IMR-90 (cell line): ENCODE measurements around the gene PTPRO. TPM values are rescaled to one million over a fixed set of nuclear protein-coding genes. Genes with fewer than 3 reads are reported as not detected.
A peak's percentile ranks its signal among the peaks of the same experiment; 100 is the strongest.

Experiments
- ATAC-seq: fragments of 200-7000 bp; cut with Tn5 transposase; 2 replicates; pipeline ENCODE4 v1.9.1; 2020; ENCODE audit warnings: low read depth, mild to moderate bottlenecking, moderate library complexity
- BruUV-seq: library from RNA; stranded (reverse); fragments of 400-500 nt; replicated peaks from 2 replicates; lab custom pipeline; 2021; lab: Mats Ljungman, UMichigan
- CTCF ChIA-PET: fragments of 300-600 bp; formaldehyde crosslinking; extraction: SDS; loops from one replicate; lab custom pipeline; 2021; ENCODE audit warnings: antibody characterized with exemption; lab: Yijun Ruan, JAX
- POLR2A ChIA-PET: fragments of 300-600 bp; sonication (Branson Sonifier 250); formaldehyde crosslinking; loops from one replicate; lab custom pipeline; 2022; ENCODE audit warnings: antibody characterized with exemption; ENCODE audit not compliant: unreplicated experiment; lab: Charles Lee
- DNase-seq: peaks from one replicate; pipeline ENCODE4 v3.0.0; 2013
- H2AFZ ChIP-seq: replicated peaks from 2 replicates; pipeline ENCODE3; 2013; ENCODE audit warnings: low read length, mild to moderate bottlenecking; ENCODE audit not compliant: poor library complexity
- H2AK5ac ChIP-seq: 2 replicates; pipeline ENCODE4 v1.6.1; 2013; ENCODE audit warnings: low read depth, low read length, inconsistent platforms
- H2AK9ac ChIP-seq: replicated peaks from 2 replicates; pipeline ENCODE3; 2013; ENCODE audit warnings: mild to moderate bottlenecking, low read depth, low read length, moderate library complexity; ENCODE audit not compliant: poor library complexity
- H2BK120ac ChIP-seq: 2 replicates; pipeline ENCODE4 v1.6.1; 2013; ENCODE audit warnings: low read depth, low read length, inconsistent platforms
- H2BK15ac ChIP-seq: 3 replicates; pipeline ENCODE4 v1.6.1; 2013; ENCODE audit warnings: low read depth, low read length, inconsistent platforms
- H2BK20ac ChIP-seq: 2 replicates; pipeline ENCODE4 v1.6.1; 2013; ENCODE audit warnings: low read depth, mild to moderate bottlenecking, inconsistent platforms, low read length, moderate library complexity
- H2BK5ac ChIP-seq: 2 replicates; pipeline ENCODE4 v1.6.1; 2013; ENCODE audit warnings: mild to moderate bottlenecking, low read depth, low read length, inconsistent platforms; ENCODE audit not compliant: poor library complexity, severe bottlenecking
- H3K14ac ChIP-seq: replicated peaks from 2 replicates; pipeline ENCODE4 v1.6.1; 2013; ENCODE audit warnings: low read depth, low read length, inconsistent platforms
- H3K18ac ChIP-seq: 2 replicates; pipeline ENCODE4 v1.6.1; 2013; ENCODE audit warnings: low read depth, low read length, control low read depth
- H3K23ac ChIP-seq: 2 replicates; pipeline ENCODE4 v1.6.1; 2013; ENCODE audit warnings: low read depth, low read length, inconsistent platforms
- H3K27ac ChIP-seq: 2 replicates; pipeline ENCODE4 v1.5.1; 2013; ENCODE audit warnings: mild to moderate bottlenecking, control low read depth, low read length; ENCODE audit not compliant: insufficient read depth
- H3K27me3 ChIP-seq: 2 replicates; pipeline ENCODE4 v1.6.1; 2013; ENCODE audit warnings: low read length; ENCODE audit not compliant: control insufficient read depth, insufficient read depth
- H3K36me3 ChIP-seq: 2 replicates; pipeline ENCODE4 v1.6.1; 2013; ENCODE audit warnings: low read length, mixed read lengths; ENCODE audit not compliant: control insufficient read depth, insufficient read depth
- H3K4ac ChIP-seq: 2 replicates; pipeline ENCODE4 v1.6.1; 2013; ENCODE audit warnings: low read depth, low read length, inconsistent platforms
- H3K4me1 ChIP-seq: 2 replicates; pipeline ENCODE4 v1.6.1; 2013; ENCODE audit warnings: low read length, mixed read lengths; ENCODE audit not compliant: control insufficient read depth, insufficient read depth
- H3K4me2 ChIP-seq: 2 replicates; pipeline ENCODE4 v1.6.1; 2013; ENCODE audit warnings: low read depth, mild to moderate bottlenecking, control low read depth, low read length, moderate library complexity
- H3K4me3 ChIP-seq: 2 replicates; pipeline ENCODE4 v1.5.1; 2013; ENCODE audit warnings: low read depth, mild to moderate bottlenecking, control low read depth, low read length, moderate library complexity; ENCODE audit not compliant: insufficient read depth
- H3K56ac ChIP-seq: 2 replicates; pipeline ENCODE4 v1.6.1; 2013; ENCODE audit warnings: low read length, inconsistent platforms; ENCODE audit not compliant: insufficient read depth; ENCODE audit errors: extremely low read depth
- H3K79me1 ChIP-seq, 2 experiments: 2 replicates each; pipeline ENCODE4 v1.6.1; 2013; ENCODE audit warnings: low read length in 2 of 2, inconsistent platforms in 1 of 2, low read depth in 1 of 2
- H3K9ac ChIP-seq: 2 replicates; pipeline ENCODE4 v1.6.1; 2013; ENCODE audit warnings: low read depth, low read length, control low read depth
- H3K9me1 ChIP-seq: 2 replicates; pipeline ENCODE4 v1.6.1; 2013; ENCODE audit warnings: low read length, inconsistent platforms; ENCODE audit not compliant: insufficient read depth
- H3K9me3 ChIP-seq: 2 replicates; pipeline ENCODE4 v1.6.1; 2013; ENCODE audit warnings: low read length; ENCODE audit not compliant: control insufficient read depth, insufficient read depth
- H4K20me1 ChIP-seq: 2 replicates; pipeline ENCODE4 v1.6.1; 2013; ENCODE audit warnings: low read length, inconsistent platforms; ENCODE audit not compliant: insufficient read depth
- H4K5ac ChIP-seq: 2 replicates; pipeline ENCODE4 v1.6.1; 2013; ENCODE audit warnings: mild to moderate bottlenecking, low read depth, low read length, control low read depth
- H4K8ac ChIP-seq, 2 experiments: 2 replicates each; pipeline ENCODE4 v1.6.1; 2013; ENCODE audit warnings: low read depth in 2 of 2, low read length in 2 of 2, control low read depth in 1 of 2, inconsistent platforms in 1 of 2
- H4K91ac ChIP-seq: 2 replicates; pipeline ENCODE4 v1.6.1; 2013; ENCODE audit warnings: low read depth, low read length, inconsistent platforms; ENCODE audit not compliant: insufficient read depth
- BHLHE40 ChIP-seq: fragments of 150-350 bp; IDR thresholded peaks from 2 replicates; pipeline ENCODE4 v1.6.1; 2016; ENCODE audit warnings: mild to moderate bottlenecking, low read depth, low read length
- CHD1 ChIP-seq: IDR thresholded peaks from 2 replicates; pipeline ENCODE4 v1.6.1; 2012; ENCODE audit warnings: low read depth, low read length, improper control_type of control experiment
- CTCF ChIP-seq: conservative IDR thresholded peaks from 2 replicates; pipeline ENCODE4 v1.5.1; 2012; ENCODE audit warnings: mild to moderate bottlenecking, low read depth, low read length, improper control_type of control experiment
- FOS ChIP-seq: fragments of 150-350 bp; IDR thresholded peaks from 2 replicates; pipeline ENCODE4 v1.6.1; 2016; ENCODE audit warnings: low read depth, low read length
- MAFK ChIP-seq: IDR thresholded peaks from 2 replicates; pipeline ENCODE4 v1.6.1; 2012; ENCODE audit warnings: low read depth, low read length, improper control_type of control experiment
- MAZ ChIP-seq: IDR thresholded peaks from 2 replicates; pipeline ENCODE4 v1.6.1; 2012; ENCODE audit warnings: low read depth, mild to moderate bottlenecking, low read length, improper control_type of control experiment, moderate library complexity, borderline replicate concordance
- POLR2A ChIP-seq: IDR thresholded peaks from 2 replicates; pipeline ENCODE4 v1.6.1; 2012; ENCODE audit warnings: mild to moderate bottlenecking, low read depth, low read length
- RAD21 ChIP-seq: IDR thresholded peaks from 2 replicates; pipeline ENCODE4 v1.6.1; 2012; ENCODE audit warnings: low read length, improper control_type of control experiment
- RCOR1 ChIP-seq: IDR thresholded peaks from 2 replicates; pipeline ENCODE4 v1.6.1; 2012; ENCODE audit warnings: mild to moderate bottlenecking, low read length, improper control_type of control experiment; ENCODE audit not compliant: insufficient replicate concordance
- RFX5 ChIP-seq: IDR thresholded peaks from 2 replicates; pipeline ENCODE4 v1.8.0; 2012; ENCODE audit warnings: low read depth, mild to moderate bottlenecking, low read length, moderate library complexity
- SMC3 ChIP-seq: fragments of 150-350 bp; IDR thresholded peaks from 2 replicates; pipeline ENCODE4 v1.6.1; 2016; ENCODE audit warnings: low read depth, mild to moderate bottlenecking, antibody characterized with exemption, low read length, moderate library complexity
- USF2 ChIP-seq: fragments of 150-350 bp; IDR thresholded peaks from 2 replicates; pipeline ENCODE4 v1.6.1; 2017; ENCODE audit warnings: mild to moderate bottlenecking, antibody characterized with exemption, low read length, low read depth
- dilution Hi-C: fragments of 300-500 bp; cut with HindIII; formaldehyde crosslinking; loops from one replicate; pipeline ENCODE4 v1.14.3; 2018; ENCODE audit warnings: low sequenced_read_pairs; ENCODE audit not compliant: unreplicated experiment
- in situ Hi-C: fragments of 300-500 bp; cut with MboI; formaldehyde crosslinking; loops from 3 replicates; pipeline ENCODE4 v1.14.3; 2019; ENCODE audit warnings: low sequenced_read_pairs, inconsistent platforms, mixed read lengths
- intact Hi-C: fragments of 100-400 bp; cut with micrococcal nuclease; formaldehyde crosslinking; loops from 2 replicates; pipeline ENCODE4 v1.10.0; 2022
- polyA plus RNA-seq, 3 experiments: library from polyadenylated mRNA; depleted of rRNA; stranded (reverse); fragments of >200 nt; gene quantifications; 2 replicates each; pipeline ENCODE4 v1.2.3, GENCODE V29; 2012; ENCODE audit warnings: low replicate concordance in 1 of 3
- total RNA-seq: library from RNA; depleted of rRNA; stranded (reverse); fragments of >200 nt; gene quantifications from 2 replicates; pipeline ENCODE4 v1.2.3, GENCODE V29; 2012

Gene PTPRO
- total and polyA plus RNA-seq, 2 of the 4 experiments (the other 2 are of a cell fraction): 0.03 to 0.18 TPM

GRCh38 chr12:15544589-15544988, 222.3 kb downstream of the PTPRO start:
- dilution Hi-C loops: no loop called here
- H4K91ac ChIP-seq: no peak overlapping the region
- no peaks in the 10 kb centered on the region for H3K9me1 ChIP-seq
- TF ChIP-seq RAD21 (no peak), MAZ (no peak), CTCF (no peak), USF2 (no peak), RCOR1 (no peak), RFX5 (no peak), CHD1 (no peak), SMC3 (no peak), POLR2A (no peak), MAFK (no peak), BHLHE40 (no peak), FOS (no peak)
- no peak for DNase-seq
- H4K8ac ChIP-seq: no peak overlapping the region
- H2AK5ac ChIP-seq: no peak overlapping the region
- H3K56ac ChIP-seq: no peak overlapping the region
- BruUV-seq: no TSS peak
- no peaks in the 10 kb centered on the region for H3K27me3 ChIP-seq
- no peak overlapping the region for H3K9ac ChIP-seq
- no peak overlapping the region for H2BK120ac ChIP-seq
- CTCF ChIA-PET: no interaction called here
- no peak overlapping the region for H2BK5ac ChIP-seq
- H3K4me3 ChIP-seq: no peak overlapping the region
- H3K18ac ChIP-seq: no peak overlapping the region
- no peak overlapping the region for H4K5ac ChIP-seq
- in situ Hi-C loops: no loop called here
- no peak overlapping the region for H2AK9ac ChIP-seq
- intact Hi-C loops: no loop called here
- H2BK15ac ChIP-seq: no peak overlapping the region
- no peak overlapping the region for H3K23ac ChIP-seq
- no peaks in the 10 kb centered on the region for H3K79me1 ChIP-seq
- no peaks in the 10 kb centered on the region for H3K36me3 ChIP-seq
- H3K14ac ChIP-seq: 0 out of 2 replicates have a peak overlapping the region, but pooled peaks have one; percentile 21
- H3K9me3 ChIP-seq: no peaks in the 10 kb centered on the region
- ATAC-seq: no peak
- H2BK20ac ChIP-seq: no peak overlapping the region
- no peak overlapping the region for H3K27ac ChIP-seq
- no peak overlapping the region for H3K4ac ChIP-seq
- POLR2A ChIA-PET: no interaction called here
- H3K4me2 ChIP-seq: no peak overlapping the region
- H3K4me1 ChIP-seq: peaks cover 2% of the 10 kb centered on the region; the same call in 1 of the 2 replicates
- no peak overlapping the region for H2AFZ ChIP-seq
- no peaks in the 10 kb centered on the region for H4K20me1 ChIP-seq
